WTC11 (cell line): ENCODE data around the gene COL12A1. TPM values are rescaled to one million over a fixed set of nuclear protein-coding genes. Genes with fewer than 3 reads are reported as not detected.

ENCODE experiments used
- ATAC-seq: fragments of 200-7000 bp; cut with Tn5 transposase; 2 replicates; pipeline ENCODE4 v1.10.0; 2021; ENCODE audit warnings: mild to moderate bottlenecking, moderate library complexity
- CTCF ChIA-PET: fragments of 300-600 bp; sonication (Branson Sonifier 250); formaldehyde crosslinking; loops from one replicate; lab custom pipeline; 2021; ENCODE audit warnings: antibody characterized with exemption; lab: Charles Lee
- POLR2A ChIA-PET: fragments of 350-600 bp; sonication (Branson Sonifier 250); formaldehyde crosslinking; loops from one replicate; lab custom pipeline; 2021; ENCODE audit warnings: antibody characterized with exemption; lab: Charles Lee
- DNase-seq: peaks from one replicate; pipeline ENCODE4 v3.0.0; 2021; ENCODE audit warnings: low spot score
- H3K27ac Mint-ChIP-seq: 2 replicates; pipeline ENCODE4 v1.8.0; 2021; ENCODE audit warnings: mixed read lengths
- H3K27me3 Mint-ChIP-seq: 2 replicates; pipeline ENCODE4 v1.8.0; 2021; ENCODE audit warnings: low read depth, mild to moderate bottlenecking, moderate library complexity, mixed read lengths
- H3K36me3 Mint-ChIP-seq: 2 replicates; pipeline ENCODE4 v1.8.0; 2021; ENCODE audit warnings: mixed read lengths
- H3K4me1 Mint-ChIP-seq: 2 replicates; pipeline ENCODE4 v1.8.0; 2022; ENCODE audit warnings: mixed read lengths
- H3K4me3 Mint-ChIP-seq: 2 replicates; pipeline ENCODE4 v1.8.0; 2021; ENCODE audit warnings: mild to moderate bottlenecking, moderate library complexity, mixed read lengths
- H3K9me3 Mint-ChIP-seq: 2 replicates; pipeline ENCODE4 v1.8.0; 2021; ENCODE audit warnings: mixed read lengths
- AFF4 ChIP-seq: sonication (generic); formaldehyde crosslinking; IDR thresholded peaks from 2 replicates; pipeline ENCODE4 v1.8.1; 2023; ENCODE audit warnings: mild to moderate bottlenecking, missing genetic modification reagents, borderline replicate concordance
- AR ChIP-seq: fragments of 250-450 bp; sonication (Bioruptor Pico); IDR thresholded peaks from 2 replicates; pipeline ENCODE4 v1.9.0; 2021; ENCODE audit warnings: mild to moderate bottlenecking
- CBFB ChIP-seq: sonication (generic); formaldehyde crosslinking; IDR thresholded peaks from 2 replicates; pipeline ENCODE4 v1.8.1; 2022; ENCODE audit warnings: mild to moderate bottlenecking, low read depth, missing genetic modification reagents
- E2F1 ChIP-seq: sonication (generic); formaldehyde crosslinking; IDR thresholded peaks from 2 replicates; pipeline ENCODE4 v1.8.0; 2022; ENCODE audit warnings: mild to moderate bottlenecking, missing genetic modification reagents
- ETV6 ChIP-seq: sonication (generic); formaldehyde crosslinking; IDR thresholded peaks from 2 replicates; pipeline ENCODE4 v1.8.1; 2022; ENCODE audit warnings: mild to moderate bottlenecking, missing genetic modification reagents
- GTF2I ChIP-seq: fragments of 250-450 bp; sonication (Bioruptor Pico); conservative IDR thresholded peaks from 2 replicates; pipeline ENCODE4 v1.4.0; 2021; ENCODE audit warnings: mild to moderate bottlenecking
- HMGA2 ChIP-seq: fragments of 250-450 bp; sonication (Bioruptor Pico); IDR thresholded peaks from 2 replicates; pipeline ENCODE4 v1.4.0; 2021; ENCODE audit warnings: mild to moderate bottlenecking, moderate library complexity
- JUN ChIP-seq: sonication (generic); formaldehyde crosslinking; IDR thresholded peaks from 2 replicates; pipeline ENCODE4 v1.8.0; 2023; ENCODE audit warnings: mild to moderate bottlenecking, missing genetic modification reagents
- MLX ChIP-seq: sonication (generic); formaldehyde crosslinking; IDR thresholded peaks from 2 replicates; pipeline ENCODE4 v1.8.1; 2023; ENCODE audit warnings: mild to moderate bottlenecking, missing genetic modification reagents, moderate library complexity
- NFATC4 ChIP-seq: fragments of 250-450 bp; sonication (Bioruptor Pico); IDR thresholded peaks from 2 replicates; pipeline ENCODE4 v1.9.0; 2021; ENCODE audit warnings: mild to moderate bottlenecking
- NFE2L1 ChIP-seq: sonication (generic); formaldehyde crosslinking; IDR thresholded peaks from 2 replicates; pipeline ENCODE4 v1.8.1; 2023; ENCODE audit warnings: missing genetic modification reagents
- NR1H2 ChIP-seq: sonication (generic); formaldehyde crosslinking; IDR thresholded peaks from 2 replicates; pipeline ENCODE4 v1.9.0; 2021; ENCODE audit warnings: mild to moderate bottlenecking, moderate library complexity, missing genetic modification reagents
- NR2C2 ChIP-seq: sonication (generic); formaldehyde crosslinking; IDR thresholded peaks from 2 replicates; pipeline ENCODE4 v1.8.0; 2022; ENCODE audit warnings: mild to moderate bottlenecking, missing genetic modification reagents
- SMAD4 ChIP-seq: sonication (generic); formaldehyde crosslinking; IDR thresholded peaks from 2 replicates; pipeline ENCODE4 v1.8.0; 2022; ENCODE audit warnings: mild to moderate bottlenecking, missing genetic modification reagents
- ZBTB21 ChIP-seq: sonication (generic); formaldehyde crosslinking; IDR thresholded peaks from 2 replicates; pipeline ENCODE4 v1.8.1; 2023; ENCODE audit warnings: mild to moderate bottlenecking, missing genetic modification reagents, borderline replicate concordance
- ZNF121 ChIP-seq: sonication (generic); formaldehyde crosslinking; IDR thresholded peaks from 2 replicates; pipeline ENCODE4 v1.8.0; 2023; ENCODE audit warnings: missing genetic modification reagents
- total RNA-seq: library from RNA; stranded (reverse); gene quantifications from 3 replicates; pipeline ENCODE4 v1.2.3, GENCODE V29; 2021

COL12A1 gene
- total RNA-seq, 1 experiment from 2014 or later = 1.1 TPM

- no peak for TF ChIP-seq AR (CRISPR knock-in tag)
Observed at GRCh38 chr6:75183099-75183541, 22.7 kb downstream of the COL12A1 start (continued).

GRCh38 chr6:75180864-75181263 is 25.0 kb downstream of the COL12A1 start:
- Mint-ChIP-seq H3K36me3 (no peaks in the 10 kb centered on the region), H3K4me1 (peaks cover 6% of the 10 kb centered on the region), H3K4me3 (no peak overlapping the region), H3K9me3 (no peaks in the 10 kb centered on the region), H3K27ac (no peak overlapping the region), H3K27me3 (peaks cover 3% of the 10 kb centered on the region; the same call in 1 of the 2 replicates)
- TF ChIP-seq JUN (CRISPR knock-in tag) (no peak), SMAD4 (CRISPR knock-in tag) (no peak), ZNF121 (CRISPR knock-in tag) (no peak), AFF4 (CRISPR knock-in tag) (no peak), NFATC4 (CRISPR knock-in tag) (no peak), E2F1 (no peak)
- ATAC-seq = no peak
- CTCF ChIA-PET = no interaction called here
- DNase-seq = no peak
- POLR2A ChIA-PET = no interaction called here

- ChIA-PET CTCF (no interaction called here), POLR2A (no interaction called here)
- Mint-ChIP-seq H3K9me3 (no peaks in the 10 kb centered on the region), H3K4me1 (peaks cover 6% of the 10 kb centered on the region), H3K27ac (no peak overlapping the region), H3K27me3 (no peaks in the 10 kb centered on the region), H3K36me3 (no peaks in the 10 kb centered on the region), H3K4me3 (no peak overlapping the region)
- TF ChIP-seq ETV6 (CRISPR knock-in tag) (no peak), NFE2L1 (no peak), ZBTB21 (CRISPR knock-in tag) (no peak), GTF2I (CRISPR knock-in tag) (no peak), MLX (no peak), NR2C2 (CRISPR knock-in tag) (no peak), CBFB (CRISPR knock-in tag) (no peak), HMGA2 (no peak), NR1H2 (CRISPR knock-in tag) (no peak)
- DNase-seq (no peak), ATAC-seq (no peak)
Observed at GRCh38 chr6:75178757-75179156, 27.1 kb downstream of the COL12A1 start.
